GM23338 (cell line): ENCODE data around the gene CGB3. TPM values are rescaled to one million over a fixed set of nuclear protein-coding genes. Genes with fewer than 3 reads are reported as not detected.
"Not testable (repeated sequence)": the region's sequence is repeated elsewhere in the genome, so short reads cannot be mapped to it uniquely, and the experiment has no call there.

Experiments used
- ATAC-seq: fragments of 200-7000 bp; cut with Tn5 transposase; 3 replicates; pipeline ENCODE4 v1.9.1; 2020
- DNase-seq: peaks from one replicate; pipeline ENCODE4 v3.0.0-alpha.2; 2015; ENCODE audit warnings: low spot score
- H2AFZ ChIP-seq: fragments of 200-600 bp; sonication (generic); 2 replicates; pipeline ENCODE4 v1.8.0; 2016; ENCODE audit warnings: antibody characterized with exemption, mild to moderate bottlenecking, moderate library complexity
- H3F3A ChIP-seq: fragments of 200-600 bp; sonication (generic); replicated peaks from 2 replicates; pipeline ENCODE4 v1.8.0; 2017; ENCODE audit warnings: antibody characterized with exemption, mixed run types, low read depth
- H3K27ac ChIP-seq: fragments of 200-600 bp; sonication (generic); 2 replicates; pipeline ENCODE4 v1.6.1; 2016; ENCODE audit warnings: low read depth
- H3K27me3 ChIP-seq: fragments of 200-600 bp; sonication (generic); 2 replicates; pipeline ENCODE4 v1.8.0; 2016; ENCODE audit warnings: mild to moderate bottlenecking, mixed run types, moderate library complexity; ENCODE audit not compliant: insufficient read depth
- H3K36me3 ChIP-seq: fragments of 200-600 bp; sonication (generic); 2 replicates; pipeline ENCODE4 v1.8.0; 2016; ENCODE audit warnings: mild to moderate bottlenecking; ENCODE audit not compliant: insufficient read depth
- H3K4me1 ChIP-seq: fragments of 200-600 bp; sonication (generic); 2 replicates; pipeline ENCODE4 v1.8.0; 2016; ENCODE audit warnings: mild to moderate bottlenecking, moderate library complexity; ENCODE audit not compliant: insufficient read depth
- H3K4me2 ChIP-seq: fragments of 200-600 bp; sonication (generic); 2 replicates; pipeline ENCODE4 v1.7.1; 2017; ENCODE audit warnings: mixed run types
- H3K4me3 ChIP-seq: fragments of 200-600 bp; sonication (generic); 2 replicates; pipeline ENCODE4 v1.6.1; 2016; ENCODE audit warnings: mixed run types
- H3K79me2 ChIP-seq: fragments of 200-600 bp; sonication (generic); replicated peaks from 2 replicates; pipeline ENCODE4 v1.8.0; 2017; ENCODE audit warnings: mild to moderate bottlenecking; ENCODE audit not compliant: insufficient read depth
- H3K9me2 ChIP-seq: fragments of 200-600 bp; sonication (generic); 2 replicates; pipeline ENCODE4 v1.8.0; 2017; ENCODE audit not compliant: insufficient read depth
- H4K20me1 ChIP-seq: fragments of 200-600 bp; sonication (generic); replicated peaks from 2 replicates; pipeline ENCODE4 v1.8.0; 2017; ENCODE audit warnings: mild to moderate bottlenecking; ENCODE audit not compliant: insufficient read depth
- H3K27ac Mint-ChIP-seq: 2 replicates; pipeline ENCODE4 v1.8.0; 2020; ENCODE audit warnings: inconsistent platforms, mild to moderate bottlenecking, moderate library complexity, mixed read lengths
- H3K27me3 Mint-ChIP-seq: 3 replicates; pipeline ENCODE4 v1.8.0; 2022; ENCODE audit warnings: low read depth, mild to moderate bottlenecking, moderate library complexity, mixed read lengths, inconsistent platforms; ENCODE audit not compliant: insufficient read depth, poor library complexity
- H3K36me3 Mint-ChIP-seq: 3 replicates; pipeline ENCODE4 v1.8.0; 2021; ENCODE audit warnings: low read depth, mild to moderate bottlenecking, inconsistent platforms, moderate library complexity, mixed read lengths
- H3K4me1 Mint-ChIP-seq: 3 replicates; pipeline ENCODE4 v1.8.0; 2020; ENCODE audit warnings: mild to moderate bottlenecking, inconsistent platforms, mixed read lengths
- H3K4me3 Mint-ChIP-seq: 3 replicates; pipeline ENCODE4 v1.8.0; 2021; ENCODE audit warnings: moderate library complexity, mild to moderate bottlenecking, inconsistent platforms, mixed read lengths
- H3K9me3 Mint-ChIP-seq: 3 replicates; pipeline ENCODE4 v1.8.0; 2020; ENCODE audit warnings: moderate library complexity, mild to moderate bottlenecking, inconsistent platforms, mixed read lengths
- EZH2 ChIP-seq: fragments of 200-600 bp; sonication (generic); IDR thresholded peaks from one replicate; pipeline ENCODE4 v1.8.0; 2017; ENCODE audit warnings: antibody characterized with exemption, mild to moderate bottlenecking, low read depth; ENCODE audit not compliant: unreplicated experiment
- EZH2phosphoT487 ChIP-seq: fragments of 200-600 bp; sonication (generic); IDR thresholded peaks from one replicate; pipeline ENCODE4 v1.8.1; 2018; ENCODE audit warnings: antibody characterized with exemption; ENCODE audit not compliant: unreplicated experiment
- JUNB ChIP-seq: IDR thresholded peaks from one replicate; pipeline ENCODE4 v1.6.1; 2016; ENCODE audit warnings: antibody characterized with exemption; ENCODE audit not compliant: unreplicated experiment
- NANOG ChIP-seq: IDR thresholded peaks from 2 replicates; pipeline ENCODE4 v1.6.1; 2016; ENCODE audit warnings: antibody characterized with exemption, borderline replicate concordance
- POLR2AphosphoS5 ChIP-seq: IDR thresholded peaks from 2 replicates; pipeline ENCODE4 v1.6.1; 2016; ENCODE audit warnings: antibody characterized with exemption, low read depth
- REST ChIP-seq: IDR thresholded peaks from one replicate; pipeline ENCODE4 v1.6.1; 2018; ENCODE audit warnings: antibody characterized with exemption; ENCODE audit not compliant: unreplicated experiment
- STAT1 ChIP-seq: IDR thresholded peaks from one replicate; pipeline ENCODE4 v1.6.1; 2016; ENCODE audit warnings: antibody characterized with exemption; ENCODE audit not compliant: unreplicated experiment
- ZNF114 ChIP-seq: fragments of 250-450 bp; sonication (Bioruptor Pico); IDR thresholded peaks from 2 replicates; pipeline ENCODE4 v1.5.0; 2020; ENCODE audit warnings: mild to moderate bottlenecking, moderate library complexity
- ZNF331 ChIP-seq: fragments of 250-450 bp; sonication (Bioruptor Pico); IDR thresholded peaks from 2 replicates; pipeline ENCODE4 v1.5.0; 2020; ENCODE audit warnings: low read depth, mild to moderate bottlenecking, moderate library complexity
- polyA plus RNA-seq: library from polyadenylated mRNA; unstranded; fragments of >200 nt; fragmentation: Nextera tagmentation; extraction: Ambion mirVana; gene quantifications from 2 replicates; pipeline ENCODE4 v1.2.1, GENCODE V29; 2016
- total RNA-seq: library from RNA; depleted of rRNA; stranded (reverse); fragments of >200 nt; shearing (Covaris generic); gene quantifications from 2 replicates; pipeline ENCODE4 v1.2.3, GENCODE V29; 2014
- TF ChIP-seq, protein P1 (sequence below), 2 experiments: fragments of 200-600 bp in 1 of 2; sonication (generic) in 1 of 2; conservative IDR thresholded peaks; 2 replicates each; pipeline versions ENCODE4 v1.5.1 to v1.6.1; 2016 to 2017; ENCODE audit warnings: antibody characterized with exemption in 2 of 2, low read depth in 2 of 2, mild to moderate bottlenecking in 2 of 2, moderate library complexity in 1 of 2
- TF ChIP-seq, protein P2 (sequence below): fragments of 250-450 bp; sonication (Bioruptor Pico); IDR thresholded peaks from 2 replicates; pipeline ENCODE4 v1.5.0; 2020; ENCODE audit warnings: mild to moderate bottlenecking, moderate library complexity

CGB3 gene
- total and polyA plus RNA-seq, 2 experiments from 2014 or later = not detected

- not testable (repeated sequence) for H3K27ac Mint-ChIP-seq, H2AFZ ChIP-seq, H3K4me3 ChIP-seq, H3F3A ChIP-seq, H3K9me3 Mint-ChIP-seq, H3K4me3 Mint-ChIP-seq, H3K27me3 ChIP-seq, H3K36me3 ChIP-seq, H3K27me3 Mint-ChIP-seq, ATAC-seq, DNase-seq, H3K4me2 ChIP-seq, H3K4me1 ChIP-seq, H3K27ac ChIP-seq, H3K4me1 Mint-ChIP-seq, H4K20me1 ChIP-seq, H3K9me2 ChIP-seq, H3K79me2 ChIP-seq, H3K36me3 Mint-ChIP-seq
These were observed 18.5 kb upstream of the CGB3 start for GRCh38 chr19:49042666-49043065.

GRCh38 chr19:49042177-49042576 is 18.0 kb upstream of the CGB3 start:
- no peaks in the 10 kb centered on the region for H3K27me3 ChIP-seq
- H3K9me2 ChIP-seq = no peaks in the 10 kb centered on the region
- no peak overlapping the region for H3K27ac ChIP-seq
- ATAC-seq (no peak), DNase-seq (no peak)
- H3K4me1 ChIP-seq = no peaks in the 10 kb centered on the region
- no peak overlapping the region for H3K4me2 ChIP-seq
- no peak overlapping the region for H3K4me3 ChIP-seq
- H3F3A ChIP-seq = no peaks in the 10 kb centered on the region
- H2AFZ ChIP-seq = no peak overlapping the region
- Mint-ChIP-seq H3K27me3 (peaks cover 1% of the 10 kb centered on the region), H3K36me3 (no peaks in the 10 kb centered on the region), H3K27ac (no peak overlapping the region), H3K4me1 (no peaks in the 10 kb centered on the region; the same call in 2 of the 3 replicates), H3K9me3 (no peaks in the 10 kb centered on the region), H3K4me3 (no peak overlapping the region; the same call in 2 of the 3 replicates)
- H3K79me2 ChIP-seq = no peaks in the 10 kb centered on the region
- no peaks in the 10 kb centered on the region for H4K20me1 ChIP-seq
- H3K36me3 ChIP-seq = no peaks in the 10 kb centered on the region
- TF ChIP-seq, protein P1, sequence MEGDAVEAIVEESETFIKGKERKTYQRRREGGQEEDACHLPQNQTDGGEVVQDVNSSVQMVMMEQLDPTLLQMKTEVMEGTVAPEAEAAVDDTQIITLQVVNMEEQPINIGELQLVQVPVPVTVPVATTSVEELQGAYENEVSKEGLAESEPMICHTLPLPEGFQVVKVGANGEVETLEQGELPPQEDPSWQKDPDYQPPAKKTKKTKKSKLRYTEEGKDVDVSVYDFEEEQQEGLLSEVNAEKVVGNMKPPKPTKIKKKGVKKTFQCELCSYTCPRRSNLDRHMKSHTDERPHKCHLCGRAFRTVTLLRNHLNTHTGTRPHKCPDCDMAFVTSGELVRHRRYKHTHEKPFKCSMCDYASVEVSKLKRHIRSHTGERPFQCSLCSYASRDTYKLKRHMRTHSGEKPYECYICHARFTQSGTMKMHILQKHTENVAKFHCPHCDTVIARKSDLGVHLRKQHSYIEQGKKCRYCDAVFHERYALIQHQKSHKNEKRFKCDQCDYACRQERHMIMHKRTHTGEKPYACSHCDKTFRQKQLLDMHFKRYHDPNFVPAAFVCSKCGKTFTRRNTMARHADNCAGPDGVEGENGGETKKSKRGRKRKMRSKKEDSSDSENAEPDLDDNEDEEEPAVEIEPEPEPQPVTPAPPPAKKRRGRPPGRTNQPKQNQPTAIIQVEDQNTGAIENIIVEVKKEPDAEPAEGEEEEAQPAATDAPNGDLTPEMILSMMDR (conservative IDR thresholded peaks at IDR 0.05; ENCODE audit: low read depth in 2 of 2) = no peak
- TF ChIP-seq EZH2phosphoT487 (no peak), JUNB (no peak), ZNF114 (CRISPR knock-in tag) (no peak), STAT1 (no peak), ZNF331 (CRISPR knock-in tag) (no peak), NANOG (no peak), REST (no peak), POLR2AphosphoS5 (no peak), EZH2 (no peak)
- TF ChIP-seq, protein P2, sequence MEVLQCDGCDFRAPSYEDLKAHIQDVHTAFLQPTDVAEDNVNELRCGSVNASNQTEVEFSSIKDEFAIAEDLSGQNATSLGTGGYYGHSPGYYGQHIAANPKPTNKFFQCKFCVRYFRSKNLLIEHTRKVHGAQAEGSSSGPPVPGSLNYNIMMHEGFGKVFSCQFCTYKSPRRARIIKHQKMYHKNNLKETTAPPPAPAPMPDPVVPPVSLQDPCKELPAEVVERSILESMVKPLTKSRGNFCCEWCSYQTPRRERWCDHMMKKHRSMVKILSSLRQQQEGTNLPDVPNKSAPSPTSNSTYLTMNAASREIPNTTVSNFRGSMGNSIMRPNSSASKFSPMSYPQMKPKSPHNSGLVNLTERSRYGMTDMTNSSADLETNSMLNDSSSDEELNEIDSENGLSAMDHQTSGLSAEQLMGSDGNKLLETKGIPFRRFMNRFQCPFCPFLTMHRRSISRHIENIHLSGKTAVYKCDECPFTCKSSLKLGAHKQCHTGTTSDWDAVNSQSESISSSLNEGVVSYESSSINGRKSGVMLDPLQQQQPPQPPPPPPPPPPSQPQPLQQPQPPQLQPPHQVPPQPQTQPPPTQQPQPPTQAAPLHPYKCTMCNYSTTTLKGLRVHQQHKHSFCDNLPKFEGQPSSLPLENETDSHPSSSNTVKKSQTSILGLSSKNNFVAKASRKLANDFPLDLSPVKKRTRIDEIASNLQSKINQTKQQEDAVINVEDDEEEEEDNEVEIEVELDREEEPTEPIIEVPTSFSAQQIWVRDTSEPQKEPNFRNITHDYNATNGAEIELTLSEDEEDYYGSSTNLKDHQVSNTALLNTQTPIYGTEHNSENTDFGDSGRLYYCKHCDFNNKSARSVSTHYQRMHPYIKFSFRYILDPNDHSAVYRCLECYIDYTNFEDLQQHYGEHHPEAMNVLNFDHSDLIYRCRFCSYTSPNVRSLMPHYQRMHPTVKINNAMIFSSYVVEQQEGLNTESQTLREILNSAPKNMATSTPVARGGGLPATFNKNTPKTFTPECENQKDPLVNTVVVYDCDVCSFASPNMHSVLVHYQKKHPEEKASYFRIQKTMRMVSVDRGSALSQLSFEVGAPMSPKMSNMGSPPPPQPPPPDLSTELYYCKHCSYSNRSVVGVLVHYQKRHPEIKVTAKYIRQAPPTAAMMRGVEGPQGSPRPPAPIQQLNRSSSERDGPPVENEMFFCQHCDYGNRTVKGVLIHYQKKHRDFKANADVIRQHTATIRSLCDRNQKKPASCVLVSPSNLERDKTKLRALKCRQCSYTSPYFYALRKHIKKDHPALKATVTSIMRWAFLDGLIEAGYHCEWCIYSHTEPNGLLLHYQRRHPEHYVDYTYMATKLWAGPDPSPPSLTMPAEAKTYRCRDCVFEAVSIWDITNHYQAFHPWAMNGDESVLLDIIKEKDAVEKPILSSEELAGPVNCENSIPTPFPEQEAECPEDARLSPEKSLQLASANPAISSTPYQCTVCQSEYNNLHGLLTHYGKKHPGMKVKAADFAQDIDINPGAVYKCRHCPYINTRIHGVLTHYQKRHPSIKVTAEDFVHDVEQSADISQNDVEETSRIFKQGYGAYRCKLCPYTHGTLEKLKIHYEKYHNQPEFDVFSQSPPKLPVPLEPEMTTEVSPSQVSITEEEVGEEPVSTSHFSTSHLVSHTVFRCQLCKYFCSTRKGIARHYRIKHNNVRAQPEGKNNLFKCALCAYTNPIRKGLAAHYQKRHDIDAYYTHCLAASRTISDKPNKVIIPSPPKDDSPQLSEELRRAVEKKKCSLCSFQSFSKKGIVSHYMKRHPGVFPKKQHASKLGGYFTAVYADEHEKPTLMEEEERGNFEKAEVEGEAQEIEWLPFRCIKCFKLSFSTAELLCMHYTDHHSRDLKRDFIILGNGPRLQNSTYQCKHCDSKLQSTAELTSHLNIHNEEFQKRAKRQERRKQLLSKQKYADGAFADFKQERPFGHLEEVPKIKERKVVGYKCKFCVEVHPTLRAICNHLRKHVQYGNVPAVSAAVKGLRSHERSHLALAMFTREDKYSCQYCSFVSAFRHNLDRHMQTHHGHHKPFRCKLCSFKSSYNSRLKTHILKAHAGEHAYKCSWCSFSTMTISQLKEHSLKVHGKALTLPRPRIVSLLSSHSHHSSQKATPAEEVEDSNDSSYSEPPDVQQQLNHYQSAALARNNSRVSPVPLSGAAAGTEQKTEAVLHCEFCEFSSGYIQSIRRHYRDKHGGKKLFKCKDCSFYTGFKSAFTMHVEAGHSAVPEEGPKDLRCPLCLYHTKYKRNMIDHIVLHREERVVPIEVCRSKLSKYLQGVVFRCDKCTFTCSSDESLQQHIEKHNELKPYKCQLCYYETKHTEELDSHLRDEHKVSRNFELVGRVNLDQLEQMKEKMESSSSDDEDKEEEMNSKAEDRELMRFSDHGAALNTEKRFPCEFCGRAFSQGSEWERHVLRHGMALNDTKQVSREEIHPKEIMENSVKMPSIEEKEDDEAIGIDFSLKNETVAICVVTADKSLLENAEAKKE (CRISPR knock-in tag) = no peak
